A172 (cell line): Measurements from ENCODE around the gene ZNF311. TPM values are rescaled to one million over a fixed set of nuclear protein-coding genes. Genes with fewer than 3 reads are reported as not detected.

Experiments used
- DNase-seq: peaks from one replicate; pipeline ENCODE4 v3.0.0-alpha.2; 2015; ENCODE audit warnings: low spot score
- total RNA-seq: library from RNA; depleted of rRNA; stranded (reverse); fragments of >200 nt; shearing (Covaris generic); gene quantifications from 2 replicates; pipeline ENCODE4 v1.2.3, GENCODE V29; 2014; rRNA removed

The ZNF311 gene
- total RNA-seq = 0.72 and 1.2 TPM in 2 replicates

- peak; percentile 77 for DNase-seq
Observed at GRCh38 chr6:29005183-29005885, at the start of gene ZNF311. ZNF311 (minus strand) TSS chr6:29005315; CDS start chr6:29003954, 1,361 bp downstream.

- no peak for DNase-seq
Observed at GRCh38 chr6:29051680-29052079, 46.6 kb upstream of the ZNF311 start.

- no peak for DNase-seq
Observed at GRCh38 chr6:29045075-29045474, 40.0 kb upstream of the ZNF311 start, which contains the start of gene OR2W1. OR2W1 (minus strand) TSS chr6:29045175; CDS start chr6:29045175, 0 bp downstream.

GRCh38 chr6:29035951-29036350, 30.8 kb upstream of the ZNF311 start:
- DNase-seq = no peak

- DNase-seq = no peak
Observed at GRCh38 chr6:29028821-29029220, 23.7 kb upstream of the ZNF311 start.

GRCh38 chr6:29025927-29026585, 20.9 kb upstream of the ZNF311 start:
- no peak for DNase-seq

GRCh38 chr6:29021434-29021833, 16.3 kb upstream of the ZNF311 start:
- no peak for DNase-seq

GRCh38 chr6:29019629-29020028, 14.5 kb upstream of the ZNF311 start:
- DNase-seq = no peak

GRCh38 chr6:29017428-29017802, 12.3 kb upstream of the ZNF311 start:
- no peak for DNase-seq

- DNase-seq = peak; percentile 73
Observed at GRCh38 chr6:29016559-29017427, 11.7 kb upstream of the ZNF311 start.

- DNase-seq = no peak
Observed at GRCh38 chr6:29014729-29015608, 9.9 kb upstream of the ZNF311 start.

- DNase-seq = peak; percentile 44
Observed at GRCh38 chr6:29011276-29011734, 6.2 kb upstream of the ZNF311 start.

- DNase-seq = no peak
Observed at GRCh38 chr6:29009358-29009757, 4.2 kb upstream of the ZNF311 start.

GRCh38 chr6:29008089-29008488, 3.0 kb upstream of the ZNF311 start:
- DNase-seq = no peak

- no peak for DNase-seq
Observed at GRCh38 chr6:28996844-28997510, 8.1 kb downstream of the ZNF311 start.

- peak; percentile 4 for DNase-seq
Observed at GRCh38 chr6:28995093-28995650, 9.9 kb downstream of the ZNF311 start.

- DNase-seq = no peak
Observed at GRCh38 chr6:28988536-28989311, 16.4 kb downstream of the ZNF311 start.

GRCh38 chr6:28985462-28986164, 19.5 kb downstream of the ZNF311 start:
- DNase-seq = peak; percentile 97

GRCh38 chr6:28983838-28984237, 21.3 kb downstream of the ZNF311 start:
- no peak for DNase-seq
